Measurements from ENCODE around the gene DMKN. TPM values are rescaled to one million over a fixed set of nuclear protein-coding genes. Genes with fewer than 3 reads are reported as not detected.

The DMKN gene
- total and polyA plus RNA-seq, 9 of the 15 experiments (the other 6 are each of a cell fraction or from before 2014, with no cell fraction given): 0.36 to 0.53 TPM; not detected in 7

DNA sequence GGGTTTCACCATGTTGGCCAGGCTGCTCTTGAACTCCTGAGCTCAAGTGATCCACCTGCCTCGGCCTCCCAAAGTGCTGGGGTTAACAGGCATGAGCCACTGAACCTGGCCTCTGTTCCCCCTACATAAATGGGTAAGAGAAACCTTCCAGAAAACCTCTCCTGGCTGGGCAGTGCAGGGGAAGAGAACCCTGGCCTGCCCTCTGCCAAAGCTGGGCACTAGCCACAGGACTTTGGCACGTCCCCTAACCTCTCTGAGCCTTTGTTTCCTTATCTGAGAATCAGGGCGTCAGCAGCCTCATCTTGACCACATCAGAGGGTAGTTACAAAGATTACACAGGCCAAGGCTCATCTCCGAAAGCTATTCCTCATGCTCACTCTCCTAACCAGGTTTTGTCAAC, 12.4 kb upstream of the DMKN start:
- no peak for TF ChIP-seq ZNF79 (CRISPR knock-in tag; IDR thresholded peaks at IDR 0.05; ENCODE audit: low read depth)
- Histone ChIP-seq H3K9me3 (replicated peaks; ENCODE audit: control insufficient read depth, insufficient read depth, low read depth, low read length) (no peaks in the 10 kb centered on the region), H3K27ac (ENCODE audit: extremely low read depth, low read depth, low read length) (no peak overlapping the region), H3K9me1 (ENCODE audit: control insufficient read depth, insufficient read depth, low read length) (no peaks in the 10 kb centered on the region), H2AFZ (ENCODE audit: low read depth, low read length) (no peak overlapping the region), H3K27me3 (ENCODE audit: control insufficient read depth in 2 of 2, insufficient read depth in 2 of 2, low read length in 2 of 2) (peaks cover 45 to 77% of the 10 kb centered on the region in 2 experiments), H3K4me3 (no peak overlapping the region), H3K4me1 (replicated peaks in 1 of 2; ENCODE audit: control insufficient read depth in 2 of 2, insufficient read depth in 2 of 2, low read length in 2 of 2) (0 out of 5 replicates have a peak, but pooled peaks cover 0 to 3% of the 10 kb centered on the region in 2 experiments), H3K36me3 (ENCODE audit: control insufficient read depth, insufficient read depth, low read length) (no peaks in the 10 kb centered on the region), H3K9ac (ENCODE audit: insufficient read depth in 1 of 2, low read depth in 2 of 2, low read length in 2 of 2) (no peak overlapping the region; a peak in 1 of 4 replicates), H3K4me2 (ENCODE audit: insufficient read depth, low read length) (no peak overlapping the region), H3K79me2 (ENCODE audit: control insufficient read depth, insufficient read depth, low read length) (no peaks in the 10 kb centered on the region), H4K20me1 (replicated peaks; ENCODE audit: control insufficient read depth, insufficient read depth, low read length) (peaks cover 11% of the 10 kb centered on the region)
- CTCF ChIA-PET (ENCODE audit: low intra/inter-chr PET ratio): no interaction called here
- no TSS peak for BruUV-seq (replicated peaks)
- DNase-seq (ENCODE audit: extremely low read depth in 1 of 4, low spot score in 3 of 4) (no peak), ATAC-seq (no peak), FAIRE-seq (no peak)
- in situ Hi-C loops (cut with MboI): no loop called here
- POLR2A ChIA-PET: interaction anchor here (0.5 to 1.0 kb wide), 3 partner anchors 11 to 383 kb away, joined by 3 to 4 read pairs (median 3); no protein-coding TSS in a partner anchor
- intact Hi-C loops (cut with micrococcal nuclease): no loop called here
- WGBS (ENCODE audit: insufficient coverage, low coverage, missing lambda C conversion rate): 3% methylated on average over 4 of the region's 4 CpGs

DNA sequence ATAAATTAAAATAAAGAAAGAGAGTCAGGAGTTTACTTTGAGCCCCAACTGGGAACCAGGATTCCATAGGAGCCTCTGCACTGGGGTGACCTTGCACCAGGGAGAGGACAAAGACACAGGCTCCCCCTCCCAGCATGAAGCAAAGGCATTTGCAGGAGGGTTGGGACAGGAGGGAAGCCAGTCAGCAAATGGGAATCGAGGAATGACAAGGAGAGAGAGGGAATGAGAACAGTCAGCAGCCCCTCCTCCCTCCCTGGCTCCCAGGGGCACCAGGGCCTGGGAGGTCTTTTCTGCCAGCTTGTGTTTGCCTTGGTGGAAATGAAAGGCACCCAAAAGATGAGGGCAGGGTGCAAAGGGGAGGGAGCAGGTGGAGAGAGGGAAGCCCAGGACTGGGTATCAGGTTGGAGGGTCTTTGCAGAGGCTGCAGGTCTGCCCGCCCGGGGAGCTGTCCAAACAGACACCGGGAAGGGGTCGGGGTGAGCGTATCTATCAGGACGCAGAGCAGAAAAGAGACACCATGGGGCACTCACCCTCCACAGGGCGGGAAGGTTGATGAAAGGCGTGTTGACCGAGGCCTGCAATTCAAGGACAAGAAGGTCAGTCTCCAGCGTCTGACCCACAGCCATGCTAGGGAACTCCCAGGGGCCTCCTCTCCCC, 10.9 kb upstream of the DMKN start:
- Histone ChIP-seq H3K9me1 (ENCODE audit: control insufficient read depth, insufficient read depth, low read length) (no peaks in the 10 kb centered on the region), H3K4me1 (replicated peaks in 1 of 2; ENCODE audit: control insufficient read depth in 2 of 2, insufficient read depth in 2 of 2, low read length in 2 of 2) (0 out of 5 replicates have a peak, but pooled peaks cover 0 to 3% of the 10 kb centered on the region in 2 experiments), H3K9me3 (replicated peaks; ENCODE audit: control insufficient read depth, insufficient read depth, low read depth, low read length) (no peaks in the 10 kb centered on the region), H3K4me2 (ENCODE audit: insufficient read depth, low read length) (no peak overlapping the region), H3K79me2 (ENCODE audit: control insufficient read depth, insufficient read depth, low read length) (no peaks in the 10 kb centered on the region), H3K27me3 (ENCODE audit: control insufficient read depth in 2 of 2, insufficient read depth in 2 of 2, low read length in 2 of 2) (peaks cover 39 to 76% of the 10 kb centered on the region in 2 experiments), H3K4me3 (no peak overlapping the region), H3K27ac (ENCODE audit: extremely low read depth, low read depth, low read length) (no peak overlapping the region), H2AFZ (ENCODE audit: low read depth, low read length) (no peak overlapping the region), H4K20me1 (replicated peaks; ENCODE audit: control insufficient read depth, insufficient read depth, low read length) (peaks cover 11% of the 10 kb centered on the region), H3K9ac (ENCODE audit: insufficient read depth in 1 of 2, low read depth in 2 of 2, low read length in 2 of 2) (no peak overlapping the region), H3K36me3 (ENCODE audit: control insufficient read depth, insufficient read depth, low read length) (no peaks in the 10 kb centered on the region)
- WGBS (ENCODE audit: insufficient coverage, low coverage, missing lambda C conversion rate): 0% methylated on average over 10 of the region's 11 CpGs
- no TSS peak for BruUV-seq (replicated peaks)
- POLR2A ChIA-PET: no interaction called here
- CTCF ChIA-PET (ENCODE audit: low intra/inter-chr PET ratio): no interaction called here
- intact Hi-C loops (cut with micrococcal nuclease): no loop called here
- DNase-seq (ENCODE audit: extremely low read depth in 1 of 4, low spot score in 3 of 4) (no peak), FAIRE-seq (no peak), ATAC-seq (no peak)
- in situ Hi-C loops (cut with MboI): no loop called here
- TF ChIP-seq TCF7 (IDR thresholded peaks at IDR 0.05; ENCODE audit: borderline replicate concordance): no peak
